Jurkat, Clone E6-1 (cell line): Measurements from ENCODE around the gene KLF1.
"Not testable (repeated sequence)": the region's sequence is repeated elsewhere in the genome, so short reads cannot be mapped to it uniquely, and the experiment has no call there.

Experiments
- DNase-seq: peaks from one replicate; pipeline ENCODE4 v3.0.0-alpha.2; 2011; ENCODE audit warnings: low read depth, low spot score
- H3K4me3 ChIP-seq: 2 replicates; pipeline ENCODE4 v1.5.1; 2011; ENCODE audit warnings: mild to moderate bottlenecking, low read length, control low read depth, moderate library complexity

KLF1 gene

GRCh38 chr19:12872941-12873890 lies 13.8 kb downstream of the KLF1 start:
- peak; percentile 54 for DNase-seq
- no peak overlapping the region for H3K4me3 ChIP-seq

DNA sequence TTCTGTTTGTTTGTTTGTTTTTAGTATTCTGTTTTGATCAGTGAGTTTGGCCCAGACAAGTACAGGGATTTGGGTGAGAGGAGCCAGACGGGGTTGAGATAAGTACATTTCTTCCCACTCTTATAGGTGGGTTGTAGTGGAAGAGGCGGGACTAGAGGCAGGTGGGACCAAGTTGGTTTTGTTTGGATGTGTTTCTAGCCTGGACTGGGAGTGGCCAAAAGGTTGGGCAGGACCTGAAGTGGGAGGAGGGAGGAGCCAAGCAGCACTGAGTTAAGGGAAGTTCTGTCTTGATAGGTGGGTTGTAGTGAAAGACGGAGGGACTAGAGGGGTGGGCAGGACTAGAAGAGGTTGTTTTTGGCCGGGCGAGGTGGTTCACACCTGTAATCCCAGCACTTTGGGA lies 14.7 kb downstream of the KLF1 start:
- H3K4me3 ChIP-seq, result no peak overlapping the region
- DNase-seq, result no peak

GRCh38 chr19:12871681-12872080 lies 15.3 kb downstream of the KLF1 start:
- no peak overlapping the region for H3K4me3 ChIP-seq
- DNase-seq, result no peak

DNA sequence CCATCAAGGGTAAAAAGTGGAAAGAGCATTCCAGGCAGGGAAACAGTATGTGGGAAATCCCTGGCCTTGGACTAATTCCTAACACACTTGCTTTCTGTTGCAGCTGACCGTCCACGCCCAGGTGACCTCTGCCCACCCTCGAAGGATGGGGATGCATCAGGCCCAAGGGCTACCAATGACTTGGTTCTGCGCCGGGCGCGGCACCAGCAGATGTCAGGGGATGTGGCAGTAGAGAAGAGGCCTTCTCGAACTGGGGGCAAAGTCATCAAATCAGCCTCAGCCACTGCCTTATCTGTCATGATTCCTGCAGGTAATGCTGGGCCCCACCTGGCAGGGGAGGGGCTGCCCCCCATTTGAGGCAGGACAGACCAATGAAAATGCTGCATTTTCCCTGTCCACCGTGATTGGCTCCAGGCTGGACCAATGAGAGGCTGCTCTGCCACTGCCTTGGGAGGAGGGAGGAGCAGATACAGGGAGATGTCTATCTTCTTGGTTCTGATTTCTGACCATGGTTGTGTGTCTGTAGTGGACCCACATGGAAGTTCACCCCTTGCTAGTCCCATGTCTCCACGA lies 18.4 kb downstream of the KLF1 start:
- DNase-seq, result peak; percentile 45
- no peak overlapping the region for H3K4me3 ChIP-seq

DNA sequence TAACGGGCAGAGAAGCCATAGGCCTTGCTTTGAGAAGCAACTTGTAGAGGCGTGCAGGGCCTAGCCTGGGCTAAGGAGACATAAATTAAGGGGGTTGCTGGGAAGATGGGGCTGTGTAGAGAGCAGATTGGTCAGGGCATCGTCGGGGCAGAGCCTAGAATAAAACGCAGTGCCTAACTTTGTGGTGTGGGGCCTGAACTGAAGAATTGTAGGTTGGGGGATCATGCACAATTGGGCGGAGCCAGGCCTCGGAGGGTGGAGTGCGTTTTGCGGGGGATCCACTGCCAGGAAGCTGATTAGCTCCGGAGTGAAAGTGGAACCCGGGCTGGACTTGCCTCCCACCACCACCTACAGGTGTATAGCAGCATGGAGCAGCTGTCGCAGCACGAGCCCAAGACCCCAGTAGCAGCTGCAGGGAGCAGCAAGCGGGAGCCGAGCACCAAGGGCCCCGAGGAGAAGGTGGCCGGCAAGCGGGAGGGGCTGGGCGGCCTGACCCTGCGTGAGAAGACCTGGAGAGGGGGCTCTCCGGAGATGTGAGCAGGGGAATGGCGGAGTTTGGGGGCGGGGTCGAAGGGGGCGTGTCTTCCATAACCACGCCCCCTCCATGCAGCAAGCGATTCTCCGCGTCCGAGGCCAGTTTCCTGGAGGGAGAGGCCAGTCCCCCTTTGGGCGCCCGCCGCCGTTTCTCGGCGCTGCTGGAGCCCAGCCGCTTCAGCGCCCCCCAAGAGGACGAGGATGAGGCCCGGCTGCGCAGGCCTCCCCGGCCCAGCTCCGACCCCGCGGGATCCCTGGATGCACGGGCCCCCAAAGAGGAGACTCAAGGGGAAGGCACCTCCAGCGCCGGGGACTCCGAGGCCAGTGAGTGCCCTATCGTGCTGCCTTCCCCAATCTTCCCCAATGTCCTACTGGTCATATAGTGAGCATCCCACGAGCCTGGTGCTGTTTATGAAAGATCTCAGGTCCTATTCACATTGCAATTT lies 19.6 kb downstream of the KLF1 start:
- H3K4me3 ChIP-seq, result no peak overlapping the region
- DNase-seq, result no peak

DNA sequence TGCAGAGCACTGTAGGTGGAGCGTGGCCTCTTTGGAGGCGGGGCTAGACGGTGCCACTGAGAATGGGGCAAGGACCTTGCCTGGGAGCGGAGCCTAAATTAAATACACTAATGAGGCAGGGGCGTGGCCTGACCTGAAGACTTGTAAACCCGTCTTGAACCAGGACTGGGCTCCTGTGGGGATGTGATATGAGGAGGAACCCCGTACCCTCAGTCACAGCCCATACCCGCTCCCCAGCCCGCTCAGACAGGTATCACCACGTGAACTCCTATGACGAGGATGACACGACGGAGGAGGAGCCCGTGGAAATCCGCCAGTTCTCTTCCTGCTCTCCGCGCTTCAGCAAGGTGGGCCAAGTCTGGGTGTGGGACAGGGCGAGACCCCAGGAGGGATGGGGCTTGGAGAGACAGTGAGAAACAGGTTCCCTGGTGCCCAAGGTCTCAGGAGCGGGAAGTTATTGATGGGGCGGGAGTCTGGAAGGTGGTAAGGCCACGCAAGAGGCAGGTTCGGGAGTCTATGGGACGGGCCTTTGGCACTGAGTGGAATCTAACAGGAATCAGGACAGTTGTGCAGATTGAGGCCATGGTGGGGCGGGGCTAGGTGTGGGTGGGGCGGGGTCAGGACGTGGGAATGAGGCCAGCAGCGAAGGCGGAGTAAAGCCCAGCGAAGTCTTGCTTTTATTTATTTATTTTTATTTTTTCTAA lies 20.4 kb downstream of the KLF1 start:
- H3K4me3 ChIP-seq, result no peak overlapping the region
- no peak for DNase-seq

DNA sequence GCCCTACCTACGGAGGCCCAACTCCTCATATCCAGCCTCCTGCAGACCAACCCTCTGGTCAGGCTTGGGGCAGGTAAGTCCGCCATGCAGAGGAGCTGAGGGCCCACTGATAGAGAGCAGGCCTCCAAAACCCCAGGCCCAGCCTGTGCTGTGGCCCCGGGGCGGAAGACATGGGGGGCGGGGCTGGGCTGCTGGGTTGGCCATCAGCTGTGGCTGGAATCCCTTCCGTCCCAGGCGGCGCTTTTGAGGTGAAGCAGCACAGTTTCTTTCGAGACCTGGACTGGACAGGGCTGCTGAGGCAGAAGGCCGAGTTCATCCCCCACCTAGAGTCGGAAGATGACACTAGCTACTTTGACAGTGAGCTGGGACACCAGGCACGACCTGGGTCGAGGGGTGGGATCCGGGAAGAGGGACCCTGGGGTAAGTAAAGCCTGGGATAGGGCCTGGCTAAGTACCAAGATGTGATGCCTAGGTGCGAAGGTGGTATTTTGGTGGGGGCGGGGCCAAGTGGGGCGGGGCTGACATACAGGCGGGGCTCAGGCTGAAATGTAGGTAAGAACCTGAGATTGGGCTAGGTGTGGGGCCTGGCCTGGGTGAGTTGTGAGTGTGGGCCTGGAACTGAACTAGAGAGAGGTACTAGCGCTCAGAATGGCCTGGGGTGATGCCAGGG lies 21.1 kb downstream of the KLF1 start:
- DNase-seq, result no peak
- H3K4me3 ChIP-seq, result no peak overlapping the region

- DNase-seq, result no peak
- H3K4me3 ChIP-seq, result no peak overlapping the region
These were observed 22.0 kb downstream of the KLF1 start for GRCh38 chr19:12864721-12865715.

DNA sequence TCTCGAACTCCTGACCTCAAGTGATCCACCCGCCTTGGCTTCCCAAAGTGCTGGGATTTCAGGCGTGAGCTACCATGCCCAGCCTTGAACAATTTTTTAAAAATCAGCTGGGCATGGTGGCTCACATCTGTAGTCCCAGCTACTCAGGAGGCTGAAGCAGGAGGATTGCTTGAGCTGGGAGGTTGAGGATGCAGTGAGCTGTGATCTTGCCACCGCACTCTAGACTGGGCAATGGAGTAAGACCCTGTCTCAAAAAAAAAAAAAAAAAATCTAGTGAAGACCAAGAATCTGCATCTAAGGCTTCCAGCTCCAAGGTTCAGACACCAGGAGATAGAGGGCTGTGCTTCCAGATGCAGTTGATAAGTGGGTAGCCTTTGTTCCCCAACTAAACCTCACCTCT lies 22.9 kb downstream of the KLF1 start:
- H3K4me3 ChIP-seq, result no peak overlapping the region
- no peak for DNase-seq

DNA sequence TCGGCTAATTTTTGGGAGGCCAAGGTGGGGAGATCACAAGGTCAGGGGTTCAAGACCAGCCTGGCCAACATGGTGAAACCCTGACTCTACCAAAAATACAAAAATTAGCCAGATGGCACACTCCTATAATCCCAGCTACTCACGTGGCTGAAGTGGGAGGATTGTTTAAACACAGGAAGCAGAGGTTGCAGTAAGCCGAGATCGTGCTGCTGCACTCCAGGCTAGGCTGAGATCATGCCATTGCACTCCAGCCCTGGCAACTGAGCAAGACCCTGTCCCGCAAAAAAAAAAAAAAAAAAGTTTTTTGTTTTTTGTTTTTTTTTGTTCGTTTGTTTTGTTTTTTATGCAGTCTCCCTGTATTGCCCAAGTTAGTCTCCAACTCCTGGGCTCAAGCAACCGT lies 27.5 kb downstream of the KLF1 start:
- no peak overlapping the region for H3K4me3 ChIP-seq
- DNase-seq, result no peak

- H3K4me3 ChIP-seq, result no peak overlapping the region
- DNase-seq, result no peak
These were observed 28.7 kb downstream of the KLF1 start for GRCh38 chr19:12858041-12858928.

GRCh38 chr19:12856653-12857052 lies 30.3 kb downstream of the KLF1 start:
- DNase-seq, result no peak

DNA sequence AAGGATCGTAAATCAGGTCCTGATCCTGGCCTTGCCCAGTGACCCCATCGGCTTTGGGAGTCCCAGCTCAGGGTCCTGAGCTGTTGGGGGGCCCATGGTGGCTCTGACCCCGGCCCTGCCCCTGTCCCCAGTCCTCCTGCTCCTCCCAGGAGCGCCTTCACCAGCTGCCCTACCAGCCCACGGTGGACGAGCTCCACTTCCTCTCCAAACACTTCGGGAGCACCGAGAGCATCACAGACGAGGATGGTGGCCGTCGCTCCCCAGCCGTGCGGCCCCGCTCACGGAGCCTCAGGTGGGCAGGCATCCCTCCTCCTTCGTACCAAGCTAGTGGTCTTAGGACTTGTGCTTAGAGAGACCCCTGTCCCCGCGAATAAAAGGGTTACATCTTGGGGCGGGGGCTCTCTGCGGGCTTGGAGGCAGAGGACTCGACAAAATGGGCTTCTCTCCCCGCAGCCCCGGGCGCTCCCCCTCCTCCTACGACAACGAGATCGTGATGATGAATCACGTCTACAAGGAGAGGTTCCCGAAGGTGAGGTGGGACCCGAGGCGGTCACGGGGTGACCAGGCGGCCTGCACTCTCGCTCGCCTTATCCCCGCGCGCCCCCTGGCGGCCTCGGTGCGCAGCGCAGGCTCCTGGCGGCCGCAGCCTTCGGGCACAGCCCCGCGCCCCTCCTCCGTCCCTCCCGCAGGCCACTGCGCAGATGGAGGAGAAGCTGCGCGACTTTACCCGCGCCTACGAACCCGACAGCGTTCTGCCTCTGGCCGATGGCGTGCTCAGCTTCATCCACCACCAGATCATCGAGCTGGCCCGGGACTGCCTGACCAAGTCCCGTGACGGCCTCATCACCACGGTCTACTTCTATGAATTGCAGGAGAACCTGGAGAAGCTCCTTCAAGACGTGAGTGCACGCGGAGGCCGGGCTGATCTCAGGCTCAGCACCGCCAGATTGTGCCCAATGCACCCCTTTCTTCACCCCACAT lies 39.6 kb downstream of the KLF1 start:
- DNase-seq, result no peak
- no peak overlapping the region for H3K4me3 ChIP-seq

More at GRCh38 chr19:12856653-12857052, 30.3 kb downstream of the KLF1 start:
- H3K4me3 ChIP-seq, result no peak overlapping the region

- not testable (repeated sequence) for DNase-seq
These were observed 40.4 kb downstream of the KLF1 start for GRCh38 chr19:12846613-12847012.

GRCh38 chr19:12843999-12844732 lies 42.8 kb downstream of the KLF1 start:
- no peak for DNase-seq
- H3K4me3 ChIP-seq, result no peak overlapping the region

More at GRCh38 chr19:12846613-12847012, 40.4 kb downstream of the KLF1 start:
- H3K4me3 ChIP-seq, result not testable (repeated sequence)
